GM19468 (cell line): ENCODE data around the gene DHX15.
A peak's percentile ranks its signal among the peaks of the same experiment; 100 is the strongest.

ENCODE experiments used
- ATAC-seq: cut with Tn5 transposase; IDR thresholded peaks from one replicate; pipeline ENCODE4 v1.9.1; 2021; ENCODE audit warnings: mild to moderate bottlenecking, moderate library complexity, moderate number of reproducible peaks; ENCODE audit not compliant: unreplicated experiment; ENCODE audit errors: extremely low read depth

The DHX15 gene

DNA sequence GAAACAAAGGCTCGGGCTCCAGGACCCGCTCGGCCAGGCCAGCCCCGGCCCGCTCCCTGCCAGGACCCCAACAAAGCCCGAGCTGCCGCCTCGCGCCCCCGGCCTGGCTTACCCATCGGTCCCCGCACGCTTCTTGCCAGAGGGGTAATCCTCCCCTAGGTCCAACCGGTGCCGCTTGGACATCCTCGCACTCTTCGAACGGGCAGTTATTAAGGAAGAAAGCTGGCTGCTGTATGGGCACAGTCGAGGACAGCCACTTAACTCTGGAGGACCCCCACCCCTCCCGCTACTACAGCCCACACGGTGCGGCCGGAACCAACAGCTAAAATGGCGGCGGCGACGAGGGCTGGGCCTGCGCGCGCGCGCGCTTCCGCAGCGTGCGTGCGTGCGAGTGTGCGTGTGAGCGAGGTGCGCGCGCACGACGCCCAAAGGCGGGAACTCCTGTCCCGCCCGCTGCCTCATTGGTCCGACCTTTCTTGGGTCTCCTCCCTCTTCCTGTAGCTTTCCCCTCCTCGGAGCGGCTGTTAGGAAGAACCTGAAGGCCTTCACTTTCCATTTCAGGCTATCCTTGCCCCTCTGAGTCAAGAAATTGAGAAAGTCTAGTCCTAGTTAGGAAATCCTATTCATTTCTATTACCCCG lies at the start of gene DHX15:
DHX15 (minus strand) TSS at position 344 of the 640 bp plus-strand sequence; CDS start at position 183, 161 bp downstream.
- peak; percentile 91 for ATAC-seq

DNA sequence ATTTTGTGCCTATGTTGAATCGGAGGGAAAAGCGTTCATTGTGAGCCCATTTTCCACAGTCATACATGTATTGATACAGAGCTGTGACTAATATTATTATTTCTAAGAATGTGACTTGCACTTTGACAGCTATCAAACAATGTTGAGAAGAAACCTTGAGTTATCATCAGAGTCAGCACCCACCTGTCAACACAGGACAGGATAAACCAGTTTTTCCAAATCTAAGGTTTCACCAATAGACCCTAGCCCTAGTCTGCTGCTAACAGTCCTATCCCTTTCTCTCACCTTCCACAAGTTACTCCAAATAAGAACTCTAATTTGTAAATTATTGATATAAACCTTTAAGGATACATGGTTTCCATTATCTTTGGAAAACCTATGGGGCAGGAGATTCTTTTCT lies 47.7 kb upstream of the DHX15 start:
- ATAC-seq: no peak

GRCh38 chr4:24630937-24631336 lies 46.6 kb upstream of the DHX15 start:
- ATAC-seq: no peak

- ATAC-seq: no peak
These were observed 40.7 kb upstream of the DHX15 start for GRCh38 chr4:24625091-24625490.

GRCh38 chr4:24624381-24624780 lies 40.0 kb upstream of the DHX15 start:
- ATAC-seq: no peak

DNA sequence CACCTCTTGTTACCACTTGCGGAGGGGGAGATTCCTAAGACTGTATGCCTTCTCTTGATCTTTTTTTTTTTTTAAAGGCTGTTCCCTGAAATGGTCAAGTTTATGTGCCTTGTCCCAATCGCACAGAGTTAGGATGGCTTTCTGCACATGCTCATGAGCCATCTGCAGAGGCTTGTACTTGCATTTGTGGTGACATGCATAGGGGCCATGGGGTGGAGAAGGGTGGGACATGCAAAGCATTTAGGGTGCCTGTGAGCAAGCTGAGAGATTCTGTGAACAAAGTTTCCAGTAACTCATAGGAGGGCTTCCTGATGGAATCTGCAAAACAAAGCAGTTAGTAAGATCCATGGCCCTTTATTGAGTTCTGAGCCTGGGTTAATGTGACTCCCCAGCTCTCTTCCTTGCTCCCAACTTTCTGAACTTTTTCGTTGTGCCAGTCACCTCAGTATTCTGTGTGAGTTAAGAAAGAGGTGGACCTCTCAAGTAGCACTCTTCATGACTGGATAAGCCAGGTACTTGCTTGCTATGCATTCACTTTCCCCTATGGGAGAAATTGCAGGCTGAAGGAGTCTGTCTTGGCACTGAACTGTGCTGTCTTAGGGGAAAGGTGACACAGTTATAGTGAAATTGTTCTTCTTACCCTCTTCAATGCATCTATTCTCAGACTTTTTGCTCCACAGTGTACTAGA lies 37.9 kb upstream of the DHX15 start:
- ATAC-seq: no peak

- no peak for ATAC-seq
These were observed 31.6 kb upstream of the DHX15 start for GRCh38 chr4:24615977-24616376.

DNA sequence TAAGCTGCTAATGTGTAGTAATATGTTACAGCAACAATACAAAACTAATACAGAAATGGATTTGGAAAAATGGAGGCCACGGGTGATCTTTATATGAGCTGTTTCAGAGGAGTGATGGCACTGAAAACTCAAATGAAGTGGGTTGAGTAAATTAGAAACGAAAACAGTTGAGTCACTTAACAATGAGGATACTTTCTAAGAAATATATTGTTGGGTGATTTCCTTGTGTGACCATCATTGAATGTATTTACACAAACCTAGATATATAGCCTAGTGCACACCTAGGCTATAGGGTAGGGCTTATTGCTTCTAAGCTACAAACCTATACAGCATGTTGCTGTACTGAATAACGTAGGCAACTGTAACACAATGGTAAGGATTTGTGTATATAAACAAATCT lies 30.5 kb upstream of the DHX15 start:
- ATAC-seq: no peak

GRCh38 chr4:24613502-24613901 lies 29.1 kb upstream of the DHX15 start:
- ATAC-seq: no peak

DNA sequence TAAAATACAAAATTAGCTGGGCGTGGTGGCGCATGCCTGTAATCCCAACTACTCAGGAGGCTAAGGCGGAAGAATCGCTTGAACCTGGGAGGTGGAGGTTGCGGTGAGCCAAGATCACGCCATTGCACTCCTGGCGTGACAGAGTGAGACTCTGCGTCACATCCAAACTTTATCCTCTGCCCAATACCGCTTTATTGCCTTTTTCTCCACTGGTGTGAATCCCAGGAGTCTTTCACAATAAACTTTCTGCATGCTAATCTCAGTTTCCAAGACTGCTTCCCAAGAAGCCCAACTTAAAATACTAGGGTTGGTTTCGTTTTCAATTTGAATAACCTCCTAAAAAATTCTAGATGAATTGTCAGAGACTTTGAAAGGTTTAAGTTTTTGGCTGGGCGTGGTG lies 27.2 kb upstream of the DHX15 start:
- ATAC-seq: no peak

DNA sequence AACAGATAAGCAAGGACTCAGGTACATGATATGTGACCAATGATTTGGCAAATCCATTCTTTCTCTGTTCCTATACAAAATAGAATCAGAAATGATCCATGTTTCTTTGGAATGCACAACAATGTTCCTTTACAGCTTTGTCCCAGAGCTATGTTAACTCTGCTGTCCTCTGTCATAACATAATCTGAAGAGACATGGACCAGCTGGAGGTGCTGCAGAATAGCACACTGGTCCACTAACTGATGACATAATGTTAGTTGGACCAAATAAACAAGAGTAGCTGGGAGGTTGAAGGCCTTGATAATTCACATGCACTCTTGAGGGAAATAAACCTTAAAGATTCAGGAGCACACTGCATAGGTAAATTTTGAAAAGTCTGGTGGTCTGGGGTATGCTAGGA lies 23.0 kb upstream of the DHX15 start:
- ATAC-seq: no peak

DNA sequence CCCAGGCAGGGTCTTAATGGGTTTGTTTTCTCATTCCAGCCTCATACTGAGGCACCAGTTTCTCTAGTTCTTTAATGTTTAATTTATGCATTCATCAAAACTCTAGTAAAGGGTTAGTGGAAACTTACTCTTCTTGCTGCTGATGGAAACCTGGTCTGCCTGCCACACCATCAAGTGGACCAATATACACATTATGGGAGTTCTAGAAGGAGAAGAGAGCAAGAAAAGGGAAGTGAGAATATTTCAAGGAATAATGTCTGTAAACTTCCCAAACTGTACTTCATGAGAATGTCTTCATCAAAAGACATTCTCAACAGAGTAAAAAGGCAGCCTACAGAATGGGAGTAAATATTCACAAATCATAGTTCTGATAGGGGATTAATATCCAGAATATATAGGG lies 20.9 kb upstream of the DHX15 start:
- ATAC-seq: no peak

GRCh38 chr4:24604558-24605214 lies 20.3 kb upstream of the DHX15 start:
- ATAC-seq: no peak

DNA sequence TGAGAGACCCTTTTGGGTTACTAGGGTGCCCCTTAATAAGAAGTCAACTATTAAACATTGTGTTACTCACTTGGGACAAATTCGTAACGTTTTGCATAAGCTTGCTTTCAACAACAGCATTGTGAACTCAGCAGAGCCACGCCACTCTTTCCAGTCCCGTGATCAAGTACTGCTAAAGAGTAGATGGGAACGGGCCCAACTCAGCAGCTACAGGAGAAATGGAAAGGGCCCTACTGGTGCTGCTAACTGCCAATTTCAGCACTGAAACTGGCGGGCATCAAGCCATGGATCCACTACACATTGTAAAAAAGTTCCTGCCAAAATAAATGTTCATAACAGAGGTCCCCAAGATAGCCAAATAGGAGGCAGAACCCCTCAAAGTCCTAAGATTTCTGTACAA lies 19.0 kb upstream of the DHX15 start:
- no peak for ATAC-seq

GRCh38 chr4:24601121-24601520 lies 16.8 kb upstream of the DHX15 start:
- no peak for ATAC-seq

DNA sequence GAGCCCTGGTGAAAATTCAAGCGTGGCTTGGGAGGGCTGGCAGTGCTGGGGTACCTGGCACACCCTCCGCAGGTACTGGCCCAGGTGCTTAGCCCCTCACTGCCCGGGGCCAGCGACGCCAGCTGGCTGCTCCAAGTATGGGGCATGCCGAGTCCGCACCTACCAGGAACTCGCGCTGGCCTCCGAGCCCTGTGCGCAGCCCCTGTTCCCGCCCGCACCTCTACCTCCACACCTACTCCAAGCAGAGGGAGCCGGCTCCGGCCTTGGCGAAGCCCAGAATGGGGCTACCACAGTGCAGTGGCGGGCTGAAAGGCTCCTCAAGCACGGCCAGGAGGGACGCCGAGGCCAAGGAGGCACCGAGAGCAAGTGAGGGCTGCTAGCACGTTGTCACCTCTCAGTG lies 14.9 kb upstream of the DHX15 start:
- ATAC-seq: no peak

- no peak for ATAC-seq
These were observed 13.7 kb upstream of the DHX15 start for GRCh38 chr4:24598025-24598424.

DNA sequence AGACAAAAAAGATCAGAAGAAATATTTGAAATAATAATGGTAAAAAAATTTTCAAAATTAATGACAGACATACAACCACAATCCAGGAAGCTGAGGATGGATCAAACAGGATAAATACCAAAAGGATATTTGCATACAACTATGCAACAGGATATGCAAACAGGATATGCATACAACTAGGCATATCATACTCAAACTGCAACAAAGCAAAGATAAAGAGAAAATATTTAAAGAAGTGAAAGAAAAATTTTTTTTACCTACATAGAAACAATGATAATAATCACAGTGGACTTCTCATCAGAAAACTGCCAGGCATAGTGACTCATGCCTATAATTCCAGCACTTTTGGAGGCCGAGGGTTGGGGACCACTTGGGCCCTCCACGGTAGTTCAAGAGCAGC lies 11.3 kb upstream of the DHX15 start:
- ATAC-seq: no peak

GRCh38 chr4:24594887-24595286 lies 10.5 kb upstream of the DHX15 start:
- no peak for ATAC-seq

- ATAC-seq: peak; percentile 68
These were observed 5.1 kb upstream of the DHX15 start for GRCh38 chr4:24589448-24589847.

GRCh38 chr4:24588216-24588954 lies 4.0 kb upstream of the DHX15 start:
- no peak for ATAC-seq
